H1 (cell line): ENCODE data around the gene TMEM202. TPM values are rescaled to one million over a fixed set of nuclear protein-coding genes. Genes with fewer than 3 reads are reported as not detected.

Experiments used
- CTCF ChIA-PET: fragments of 300-600 bp; sonication (Branson Sonifier 250); formaldehyde crosslinking; loops from one replicate; lab custom pipeline; 2021; ENCODE audit not compliant: partially characterized antibody; lab: Charles Lee
- POLR2A ChIA-PET: fragments of 300-600 bp; sonication (Branson Sonifier 250); formaldehyde crosslinking; loops from one replicate; lab custom pipeline; 2021; ENCODE audit warnings: inconsistent platforms; ENCODE audit not compliant: partially characterized antibody; lab: Charles Lee
- DNase-seq, 2 experiments: peaks; one replicate each; pipeline versions ENCODE4 v3.0.0 to v3.0.0-alpha.2; 2010 to 2022; ENCODE audit warnings: low spot score in 2 of 2, low read depth in 1 of 2, mixed read lengths in 1 of 2
- FAIRE-seq: peaks from 2 replicates; lab custom pipeline; 2011; peaks lifted over from hg19 to GRCh38; lab: Jason Lieb, UNC
- H2AFZ ChIP-seq: 2 replicates; pipeline ENCODE4 v1.8.1; 2012; ENCODE audit warnings: low read length, inconsistent platforms
- H2AK5ac ChIP-seq: 2 replicates; pipeline ENCODE4 v1.6.1; 2013; ENCODE audit warnings: low read depth, low read length
- H2BK120ac ChIP-seq: replicated peaks from 2 replicates; pipeline ENCODE3; 2013; ENCODE audit warnings: low read depth, low read length, inconsistent platforms
- H2BK12ac ChIP-seq: 2 replicates; pipeline ENCODE4 v1.6.1; 2013; ENCODE audit warnings: low read depth, low read length
- H2BK15ac ChIP-seq: 2 replicates; pipeline ENCODE4 v1.6.1; 2013; ENCODE audit warnings: low read length
- H2BK20ac ChIP-seq: 2 replicates; pipeline ENCODE4 v1.6.1; 2013; ENCODE audit warnings: low read length
- H2BK5ac ChIP-seq: 2 replicates; pipeline ENCODE4 v1.6.1; 2013; ENCODE audit warnings: low read depth, low read length
- H3K14ac ChIP-seq: 2 replicates; pipeline ENCODE4 v1.6.1; 2013; ENCODE audit warnings: inconsistent platforms; ENCODE audit not compliant: insufficient read length
- H3K18ac ChIP-seq: 2 replicates; pipeline ENCODE4 v1.6.1; 2013; ENCODE audit warnings: low read length; ENCODE audit errors: extremely low read depth
- H3K23ac ChIP-seq: 2 replicates; pipeline ENCODE4 v1.6.1; 2013; ENCODE audit warnings: inconsistent platforms; ENCODE audit not compliant: insufficient read length
- H3K23me2 ChIP-seq: 2 replicates; pipeline ENCODE4 v1.6.1; 2013; ENCODE audit warnings: low read depth, low read length
- H3K27ac ChIP-seq: 2 replicates; pipeline ENCODE4 v1.6.1; 2011; ENCODE audit warnings: low read depth, low read length, inconsistent platforms
- H3K27me3 ChIP-seq, 4 experiments: replicated peaks in 1 of 4; 1 replicate in 1 of 4; 2 replicates in 3 of 4; pipeline versions ENCODE4 v1.6.1 to v1.8.1; 2011 to 2013; ENCODE audit warnings: low read length in 3 of 4, mild to moderate bottlenecking in 3 of 4, inconsistent platforms in 2 of 4, mixed read lengths in 2 of 4, moderate library complexity in 1 of 4; ENCODE audit not compliant: control insufficient read depth in 3 of 4, insufficient read depth in 3 of 4; ENCODE audit errors: extremely low read depth in 1 of 4
- H3K36me3 ChIP-seq, 4 experiments: 2 replicates each; pipeline versions ENCODE4 v1.6.1 to v1.8.1; 2011 to 2013; ENCODE audit warnings: mild to moderate bottlenecking in 4 of 4, low read length in 3 of 4, moderate library complexity in 2 of 4, control low read depth in 1 of 4, inconsistent platforms in 1 of 4; ENCODE audit not compliant: insufficient read depth in 4 of 4, control insufficient read depth in 2 of 4
- H3K4ac ChIP-seq: replicated peaks from 2 replicates; pipeline ENCODE3; 2013; ENCODE audit warnings: low read length, low read depth, mixed read lengths, inconsistent platforms; ENCODE audit not compliant: insufficient read length
- H3K4me1 ChIP-seq, 4 experiments: replicated peaks in 1 of 4; 1 replicate in 1 of 4; 2 replicates in 3 of 4; pipeline versions ENCODE4 v1.6.1 to v1.8.1; 2011 to 2013; ENCODE audit warnings: low read length in 3 of 4, inconsistent platforms in 2 of 4, mixed read lengths in 1 of 4; ENCODE audit not compliant: insufficient read depth in 4 of 4, control insufficient read depth in 3 of 4
- H3K4me2 ChIP-seq, 2 experiments: 2 replicates each; pipeline versions ENCODE4 v1.6.1 to v1.8.1; 2011 to 2013; ENCODE audit warnings: low read depth in 2 of 2, low read length in 2 of 2, control low read depth in 1 of 2, inconsistent platforms in 1 of 2, mild to moderate bottlenecking in 1 of 2; ENCODE audit not compliant: insufficient read depth in 1 of 2
- H3K4me3 ChIP-seq, 4 experiments: fragments of 200-600, 300-600 bp in 1 of 4; sonication (generic), shearing (Covaris generic), sonication (Bioruptor Twin) in 1 of 4; 2 replicates each; pipeline versions ENCODE4 v1.5.1 to v1.8.1; 2011 to 2016; ENCODE audit warnings: low read length in 4 of 4, low read depth in 3 of 4, control low read depth in 2 of 4, inconsistent platforms in 2 of 4, mild to moderate bottlenecking in 2 of 4, mixed read lengths in 1 of 4, moderate library complexity in 1 of 4; ENCODE audit not compliant: insufficient read depth in 2 of 4; ENCODE audit errors: extremely low read depth in 1 of 4
- H3K56ac ChIP-seq: replicated peaks from 2 replicates; pipeline ENCODE3; 2013; ENCODE audit warnings: low read depth, mild to moderate bottlenecking, mixed read lengths, low read length, inconsistent platforms; ENCODE audit not compliant: insufficient read length
- H3K79me1 ChIP-seq: 2 replicates; pipeline ENCODE4 v1.6.1; 2013; ENCODE audit warnings: low read depth, low read length, control low read depth
- H3K79me2 ChIP-seq, 2 experiments: 2 replicates each; pipeline versions ENCODE4 v1.6.1 to v1.8.1; 2012 to 2013; ENCODE audit warnings: low read length in 2 of 2, mild to moderate bottlenecking in 2 of 2, inconsistent platforms in 1 of 2; ENCODE audit not compliant: insufficient read depth in 2 of 2, control insufficient read depth in 1 of 2
- H3K9ac ChIP-seq, 4 experiments: replicated peaks in 1 of 4; 1 replicate in 1 of 4; 2 replicates in 3 of 4; pipeline versions ENCODE4 v1.6.1 to v1.8.1; 2011 to 2013; ENCODE audit warnings: low read depth in 3 of 4, low read length in 3 of 4, control low read depth in 2 of 4, mild to moderate bottlenecking in 2 of 4, moderate library complexity in 2 of 4, inconsistent platforms in 1 of 4; ENCODE audit errors: extremely low read depth in 1 of 4
- H3K9me3 ChIP-seq, 2 experiments: 2 replicates each; pipeline versions ENCODE4 v1.6.1 to v1.8.1; 2012 to 2013; ENCODE audit warnings: mild to moderate bottlenecking in 2 of 2, moderate library complexity in 2 of 2, control low read depth in 1 of 2, inconsistent platforms in 1 of 2, low read depth in 1 of 2, low read length in 1 of 2, mixed read lengths in 1 of 2; ENCODE audit not compliant: insufficient read depth in 2 of 2
- H4K20me1 ChIP-seq, 2 experiments: replicated peaks in 1 of 2; 2 replicates each; pipeline versions ENCODE3 to v1.8.1; 2011 to 2013; ENCODE audit warnings: inconsistent platforms in 2 of 2, low read length in 2 of 2, mild to moderate bottlenecking in 1 of 2; ENCODE audit not compliant: insufficient read depth in 2 of 2, control insufficient read depth in 1 of 2
- H4K5ac ChIP-seq: 2 replicates; pipeline ENCODE4 v1.6.1; 2013; ENCODE audit warnings: low read length, low read depth, mixed read lengths, inconsistent platforms; ENCODE audit not compliant: insufficient read length
- H4K8ac ChIP-seq: 2 replicates; pipeline ENCODE4 v1.8.0; 2013; ENCODE audit warnings: mild to moderate bottlenecking, moderate library complexity, low read length, inconsistent platforms; ENCODE audit not compliant: insufficient read depth; ENCODE audit errors: extremely low read depth
- H4K91ac ChIP-seq: replicated peaks from 2 replicates; pipeline ENCODE3; 2013; ENCODE audit warnings: low read length, mixed read lengths, inconsistent platforms; ENCODE audit not compliant: insufficient read length
- ASH2L ChIP-seq: fragments of 200-600, 300-600 bp; sonication (generic); IDR thresholded peaks from one replicate; pipeline ENCODE4 v1.7.1; 2017; ENCODE audit warnings: low read length
- RBBP5 ChIP-seq: IDR thresholded peaks from 2 replicates; pipeline ENCODE4 v1.7.1; 2012; ENCODE audit warnings: low read depth, mild to moderate bottlenecking, inconsistent platforms, low read length, moderate library complexity, borderline replicate concordance
- SP1 ChIP-seq: IDR thresholded peaks from 2 replicates; pipeline ENCODE4 v1.6.1; 2011; ENCODE audit warnings: low read depth, low read length
- WGBS, 2 experiments: shearing (Covaris generic) in 1 of 2; methylation state at CpG; one replicate each; pipeline versions ENCODE4 v1.1.6 to v1.1.7; 2013 to 2015; ENCODE audit warnings: low lambda C conversion rate in 2 of 2, mixed read lengths in 2 of 2, inconsistent platforms in 1 of 2, low coverage in 1 of 2, missing lambda C conversion rate in 1 of 2; ENCODE audit not compliant: insufficient replicate concordance in 2 of 2, insufficient coverage in 1 of 2, insufficient read length in 1 of 2; ENCODE audit errors: extremely low coverage in 1 of 2, missing lambda C conversion rate in 1 of 2; 5-methylcytosine and 5-hydroxymethylcytosine counted together
- polyA plus RNA-seq, 7 experiments: library from polyadenylated mRNA; depleted of rRNA in 3 of 7; stranded (reverse) in 5 of 7; unstranded in 2 of 7; fragments of >200 nt in 5 of 7; fragments of 200-250 nt in 2 of 7; gene quantifications; 1 replicate in 5 of 7; 2 replicates in 1 of 7; 4 replicates in 1 of 7; pipeline versions ENCODE4 v1.2.1 to v1.2.3, GENCODE V29; 2011 to 2013; ENCODE audit warnings: missing spikeins in 2 of 7, mixed read lengths in 2 of 7
- total RNA-seq: library from RNA; stranded (reverse); fragmentation: NEBNext Ultra II Directional; extraction: Animal tissue kit (Norgen Biotek cat#: 25700); gene quantifications from 2 replicates; pipeline ENCODE4 v1.2.1, GENCODE V29; 2021

The TMEM202 gene
- total and polyA plus RNA-seq, 2 of the 8 experiments (the other 6 are each of a cell fraction or from before 2014, with no cell fraction given), result not detected

DNA sequence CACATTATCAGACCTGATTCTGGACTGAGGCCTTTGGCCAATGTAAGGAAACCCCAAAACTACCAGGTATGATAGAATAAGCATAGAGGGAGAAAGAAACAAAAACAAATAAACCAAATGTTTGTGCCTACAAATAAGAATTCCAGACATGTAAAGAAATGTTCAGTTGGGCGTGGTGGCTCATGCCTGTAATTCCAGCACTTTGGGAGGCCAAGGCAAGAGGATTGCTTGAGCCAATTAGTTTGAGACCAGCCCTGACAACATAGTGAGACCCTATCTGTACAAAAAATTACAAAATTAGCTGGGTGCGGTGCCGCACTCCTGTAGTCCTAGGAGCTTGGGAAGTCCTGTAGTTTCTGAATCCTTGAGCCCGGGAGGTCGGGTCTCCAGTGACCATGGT, 13.0 kb downstream of the TMEM202 start:
- FAIRE-seq, result no peak

More for the DNA sequence above, 13.0 kb downstream of the TMEM202 start:
- Histone ChIP-seq H2BK5ac (no peak overlapping the region), H2AFZ (no peak overlapping the region), H3K18ac (no peak overlapping the region), H3K9me3 (no peaks in the 10 kb centered on the region; a peak in 1 of 4 replicates), H3K36me3 (no peaks in the 10 kb centered on the region), H3K56ac (no peak overlapping the region), H3K23me2 (no peaks in the 10 kb centered on the region)
- DNase-seq, result no peak
- TF ChIP-seq RBBP5 (no peak), SP1 (no peak), ASH2L (no peak)
- TF ChIP-seq, all 59 proteins: peak for 0
- Histone ChIP-seq H2BK15ac (no peak overlapping the region), H4K8ac (no peak overlapping the region), H2BK20ac (no peak overlapping the region), H3K27me3 (peaks cover 0 to 1% (median 0%) of the 10 kb centered on the region in 4 experiments; a peak in 1 of 7 replicates), H4K91ac (no peak overlapping the region), H3K4ac (no peak overlapping the region), H3K4me2 (no peak overlapping the region), H3K14ac (no peak overlapping the region), H3K9ac (no peak overlapping the region), H3K79me1 (no peaks in the 10 kb centered on the region), H4K5ac (no peak overlapping the region), H4K20me1 (no peaks in the 10 kb centered on the region), H2BK120ac (no peak overlapping the region), H2AK5ac (no peak overlapping the region), H3K27ac (no peak overlapping the region), H3K4me1 (no peaks in the 10 kb centered on the region), H3K23ac (no peak overlapping the region), H3K79me2 (no peaks in the 10 kb centered on the region), H2BK12ac (no peak overlapping the region), H3K4me3 (no peak overlapping the region)
- POLR2A ChIA-PET, result no interaction called here
- CTCF ChIA-PET, result interaction anchor here (1.1 kb wide), 1 partner anchor 22 kb away, joined by 3 read pairs; no protein-coding TSS in a partner anchor
- WGBS, 2 experiments, result 84% methylated on average over 5 of the region's 5 CpGs; no CpG with 5 or more reads in 1 of the 2 experiments
